HG03025 (cell line): ENCODE measurements around the gene CARD11.
"Not testable (repeated sequence)": the region's sequence is repeated elsewhere in the genome, so short reads cannot be mapped to it uniquely, and the experiment has no call there.

ENCODE experiments used
- ATAC-seq: cut with Tn5 transposase; IDR thresholded peaks from one replicate; pipeline ENCODE4 v1.9.1; 2021; ENCODE audit warnings: mild to moderate bottlenecking, moderate library complexity; ENCODE audit not compliant: unreplicated experiment, low FRiP score

CARD11 gene

DNA sequence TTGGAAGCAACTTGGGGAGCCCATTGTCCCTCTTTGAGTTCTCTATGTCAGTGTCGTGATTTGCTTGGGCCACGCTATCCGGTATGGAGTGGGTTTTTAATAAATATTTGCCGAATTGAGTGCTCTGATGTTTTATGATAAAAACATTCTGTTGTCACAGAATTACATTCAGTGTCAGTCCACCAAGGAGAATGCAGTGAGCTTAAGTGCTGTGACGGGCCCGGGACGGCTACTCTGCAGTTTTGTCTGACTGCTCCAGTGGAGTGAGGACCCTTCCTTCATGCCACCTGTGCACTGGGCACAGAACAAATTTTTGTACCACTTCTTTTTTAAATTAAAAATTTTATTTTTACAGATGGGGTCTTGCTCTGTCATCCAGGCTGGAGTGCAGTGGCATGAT, 76.0 kb downstream of the CARD11 start:
- ATAC-seq = no peak

DNA sequence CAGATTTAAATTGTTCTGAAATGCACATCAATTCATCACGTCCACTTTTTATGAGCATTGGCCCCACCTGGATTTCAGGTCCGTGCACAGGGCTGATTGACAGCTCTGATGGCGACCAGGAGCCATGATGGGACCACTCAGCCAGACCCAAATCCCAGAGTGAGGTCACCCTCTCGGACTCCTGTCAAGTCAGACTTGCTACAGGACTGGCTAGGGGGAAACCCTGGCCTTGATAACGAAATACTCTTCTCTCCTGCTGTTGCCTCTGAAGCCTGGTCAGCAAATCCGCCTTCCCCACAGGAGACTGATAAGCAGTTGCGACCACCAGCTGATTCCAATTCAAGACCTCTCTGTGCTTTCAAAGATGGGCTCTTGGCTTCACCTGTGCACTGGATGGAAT, 76.4 kb downstream of the CARD11 start:
- ATAC-seq = no peak

DNA sequence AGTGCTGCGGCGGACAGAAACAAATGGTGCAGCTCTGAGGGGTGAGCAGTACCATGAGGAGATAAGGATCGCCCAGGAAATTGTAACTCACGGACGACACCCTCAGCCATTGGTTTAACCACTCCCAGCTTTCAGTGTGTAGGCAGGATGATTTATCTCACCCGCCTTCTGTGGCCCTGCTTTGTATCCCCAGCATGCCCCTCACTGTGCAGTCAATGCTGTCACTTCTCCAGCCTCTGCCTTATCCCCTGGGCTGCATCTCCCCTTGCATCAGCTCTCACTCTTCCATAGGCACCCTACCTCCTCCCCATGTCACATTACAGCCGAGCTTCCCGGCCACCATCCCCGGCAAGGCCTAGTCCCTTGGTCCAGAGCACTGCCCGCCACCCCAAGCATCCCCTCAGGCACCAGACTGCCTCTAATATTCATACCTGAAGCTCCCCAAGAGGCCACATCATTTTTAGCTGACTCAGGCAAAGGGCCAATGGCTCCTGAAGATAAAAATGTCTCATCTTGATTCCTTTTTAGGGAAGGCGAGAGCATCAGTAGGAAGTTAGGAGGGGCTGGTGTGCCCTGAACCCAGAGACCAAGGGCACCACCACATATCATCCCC, 77.1 kb downstream of the CARD11 start:
- ATAC-seq = no peak

DNA sequence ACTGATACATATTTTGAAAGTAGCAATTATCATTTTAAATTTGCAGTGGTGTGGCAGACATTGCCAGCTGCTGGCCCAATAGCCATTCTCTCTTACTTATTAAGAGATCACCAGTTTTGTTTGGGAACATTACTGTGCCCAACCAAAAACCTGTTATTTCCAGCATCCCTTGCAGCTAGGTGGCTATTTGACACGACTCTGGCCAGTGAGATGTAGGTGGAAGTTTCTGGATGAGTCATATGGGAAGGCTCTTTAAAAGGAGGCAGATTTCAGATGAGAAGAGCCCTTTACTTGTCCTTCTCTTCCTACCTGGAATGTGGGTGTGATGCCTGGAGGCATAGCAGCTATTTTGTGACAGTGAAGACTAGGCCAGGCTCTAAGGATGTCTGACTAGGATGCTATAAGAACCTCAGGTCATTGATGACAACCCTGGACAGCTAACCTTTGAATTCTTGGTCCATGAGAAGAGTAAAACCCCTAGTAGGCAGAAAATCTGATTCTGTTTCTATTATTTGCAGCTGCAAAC, 77.9 kb downstream of the CARD11 start:
- no peak for ATAC-seq

DNA sequence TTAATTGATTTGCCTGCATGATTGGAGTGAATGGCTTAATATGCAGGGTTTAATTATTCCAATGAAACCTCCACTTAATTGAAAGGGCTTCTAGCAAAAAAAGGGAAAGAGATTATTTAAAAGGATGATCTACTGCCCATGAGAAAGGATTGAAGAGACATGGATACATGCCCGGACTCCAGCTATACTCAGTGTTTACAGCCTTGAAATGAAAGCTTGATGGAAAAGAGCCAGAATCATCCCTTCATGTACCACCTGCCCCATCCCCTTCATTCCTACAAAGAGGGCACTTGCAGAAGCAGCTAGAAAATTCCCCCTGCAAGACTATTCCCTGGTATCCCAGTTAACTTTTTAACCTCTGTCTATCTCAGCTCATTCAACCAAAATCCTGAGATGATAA, 78.4 kb downstream of the CARD11 start:
- no peak for ATAC-seq

DNA sequence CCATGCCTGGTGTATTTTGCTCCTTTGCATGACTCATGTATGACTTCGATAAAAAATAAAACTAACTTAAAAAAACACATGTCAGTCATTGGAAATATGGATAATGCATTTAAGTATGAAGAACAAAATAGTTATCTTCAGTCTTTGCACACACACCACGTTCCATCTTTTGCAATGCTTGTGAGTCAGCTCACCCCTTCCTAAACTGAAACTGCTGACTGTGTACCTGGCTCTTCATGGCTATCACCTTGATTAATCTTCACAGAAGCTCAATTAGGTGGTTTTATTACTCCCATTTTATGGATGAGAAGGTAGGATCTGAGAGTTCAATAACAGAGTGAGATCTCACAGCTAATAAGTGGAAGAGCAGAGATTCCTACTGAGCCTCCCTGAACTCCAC, 79.5 kb downstream of the CARD11 start:
- no peak for ATAC-seq

DNA sequence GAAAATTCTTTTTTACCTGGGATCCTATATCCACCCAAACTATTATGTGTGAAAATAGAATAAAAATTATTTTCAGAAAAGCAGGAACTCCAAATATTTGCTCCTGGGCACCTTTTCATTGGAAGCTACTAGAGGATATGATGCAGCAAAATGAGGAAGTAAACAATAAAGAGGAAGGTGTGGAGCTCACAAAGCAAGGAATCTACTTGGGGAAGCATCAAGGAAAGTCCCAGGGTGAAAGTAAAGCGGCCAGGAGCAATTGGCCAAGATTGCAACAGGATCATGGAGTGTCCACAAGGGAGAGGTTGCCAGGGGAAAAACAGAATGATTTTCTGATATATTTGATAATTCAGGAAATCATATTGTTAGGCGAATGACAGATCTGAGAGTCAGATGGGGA, 80.8 kb downstream of the CARD11 start:
- ATAC-seq = no peak

DNA sequence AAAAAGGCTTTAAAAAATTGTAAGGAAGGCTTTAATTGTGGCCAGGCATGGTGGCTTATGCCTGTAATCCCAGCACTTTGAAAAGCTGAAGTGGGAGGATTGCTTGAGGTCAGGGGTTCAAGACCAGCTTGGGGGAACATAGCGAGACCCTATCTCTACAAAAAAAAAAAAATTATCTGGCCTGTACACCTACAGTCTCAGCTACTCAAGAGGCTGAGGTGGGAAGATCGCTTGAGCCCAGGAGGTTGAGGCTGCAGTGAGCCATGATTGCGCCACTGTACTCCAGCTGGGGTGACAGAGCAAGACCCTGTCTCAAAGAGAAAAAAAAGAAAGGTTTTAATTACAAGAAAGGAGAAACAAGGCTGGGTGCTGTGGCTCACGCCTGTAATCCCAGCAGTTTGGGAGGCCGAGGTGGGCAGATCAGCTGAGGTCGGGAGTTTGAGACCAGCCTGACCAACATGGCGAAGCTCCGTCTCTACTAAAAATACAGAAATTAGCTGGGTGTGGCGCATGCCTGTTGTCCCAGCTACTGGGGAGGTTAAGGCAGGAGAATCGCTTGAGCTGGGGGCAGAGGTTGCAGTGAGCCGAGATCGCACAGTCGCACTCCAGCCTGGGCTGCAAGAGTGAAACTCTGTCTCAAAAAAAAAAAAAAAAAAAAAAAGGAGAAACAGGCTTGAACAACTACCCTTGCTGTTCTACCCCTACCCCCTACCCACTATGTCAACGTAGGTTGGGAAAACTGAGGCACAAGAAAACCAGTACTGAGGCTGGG, 83.7 kb downstream of the CARD11 start:
- ATAC-seq = no peak

DNA sequence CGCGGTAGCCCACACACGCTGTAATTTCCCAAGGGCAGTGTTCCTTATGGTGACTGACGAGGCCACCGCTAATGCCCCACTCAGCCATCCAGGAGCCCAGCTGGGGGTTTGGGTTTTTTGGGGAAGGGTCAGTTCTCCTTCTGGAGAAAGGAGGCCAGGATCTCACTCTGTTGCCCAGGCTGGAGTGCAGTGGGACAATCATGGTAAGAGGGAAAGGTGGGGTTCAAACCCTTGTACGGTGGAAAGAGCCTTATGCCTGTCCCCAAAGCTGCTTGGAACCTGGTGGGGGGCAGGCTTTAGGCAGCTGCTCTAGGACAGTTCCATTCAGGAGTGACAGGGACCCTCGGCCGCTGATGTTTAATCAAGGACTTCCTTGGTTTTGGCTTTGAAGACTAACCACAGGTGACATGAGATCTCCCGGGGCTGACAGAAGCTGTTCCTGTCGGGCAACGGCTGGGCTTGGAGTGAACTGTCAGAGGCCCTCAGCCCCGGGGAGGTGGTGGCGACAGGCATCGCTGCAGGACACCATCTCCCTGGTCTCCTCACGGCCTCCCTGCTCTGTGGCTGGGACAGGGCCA, 84.5 kb downstream of the CARD11 start:
- no peak for ATAC-seq

DNA sequence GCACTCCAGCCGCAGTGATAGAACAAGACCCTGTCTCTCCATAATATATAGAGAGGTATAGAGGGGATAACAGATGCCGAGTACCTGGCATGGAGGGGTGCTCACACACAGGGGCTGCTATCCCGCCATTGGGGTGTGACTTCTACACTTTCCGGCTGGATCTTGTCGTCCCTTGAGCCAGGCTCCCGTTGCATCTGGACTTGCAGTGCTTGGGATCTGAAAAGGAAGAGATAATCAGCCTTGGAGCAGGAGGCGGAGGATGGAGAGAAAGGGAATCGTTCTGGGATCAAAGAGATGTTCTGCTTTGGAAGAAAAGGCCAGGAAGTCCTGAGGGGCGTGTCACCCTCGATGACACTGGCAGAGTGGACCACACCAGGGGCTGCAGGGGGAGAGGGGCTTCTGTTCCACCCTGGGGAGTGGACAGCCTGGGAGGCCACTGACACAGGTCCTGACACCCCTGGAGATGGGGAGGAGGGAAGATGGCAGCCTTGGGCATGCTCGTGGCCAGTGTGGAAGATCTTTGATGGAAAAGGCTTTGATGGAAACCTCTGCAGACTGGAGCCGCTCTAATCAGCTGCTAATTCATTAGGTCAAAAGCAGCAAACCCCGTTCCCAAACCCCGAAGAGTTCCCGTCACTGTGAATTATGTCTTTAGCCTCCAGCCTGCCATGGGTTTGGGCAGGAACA, 85.1 kb downstream of the CARD11 start:
- ATAC-seq = no peak

DNA sequence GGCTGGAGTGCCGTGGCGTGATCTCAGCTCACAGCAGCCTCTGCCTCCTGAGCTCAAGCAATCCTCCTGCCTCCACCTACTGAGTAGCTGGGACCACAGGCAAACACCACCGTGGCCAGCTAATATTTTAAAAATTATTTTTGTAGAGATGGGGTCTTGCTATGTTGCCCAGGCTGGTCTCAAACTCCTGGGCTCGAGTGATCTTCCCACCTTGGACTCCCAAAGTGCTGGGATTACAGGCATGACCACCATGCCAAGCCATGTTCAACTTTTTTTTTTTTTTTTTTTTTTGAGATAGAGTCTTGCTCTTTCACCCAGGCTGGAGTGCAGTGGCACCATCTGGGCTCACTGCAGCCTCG, 86.3 kb downstream of the CARD11 start:
- ATAC-seq = not testable (repeated sequence)

DNA sequence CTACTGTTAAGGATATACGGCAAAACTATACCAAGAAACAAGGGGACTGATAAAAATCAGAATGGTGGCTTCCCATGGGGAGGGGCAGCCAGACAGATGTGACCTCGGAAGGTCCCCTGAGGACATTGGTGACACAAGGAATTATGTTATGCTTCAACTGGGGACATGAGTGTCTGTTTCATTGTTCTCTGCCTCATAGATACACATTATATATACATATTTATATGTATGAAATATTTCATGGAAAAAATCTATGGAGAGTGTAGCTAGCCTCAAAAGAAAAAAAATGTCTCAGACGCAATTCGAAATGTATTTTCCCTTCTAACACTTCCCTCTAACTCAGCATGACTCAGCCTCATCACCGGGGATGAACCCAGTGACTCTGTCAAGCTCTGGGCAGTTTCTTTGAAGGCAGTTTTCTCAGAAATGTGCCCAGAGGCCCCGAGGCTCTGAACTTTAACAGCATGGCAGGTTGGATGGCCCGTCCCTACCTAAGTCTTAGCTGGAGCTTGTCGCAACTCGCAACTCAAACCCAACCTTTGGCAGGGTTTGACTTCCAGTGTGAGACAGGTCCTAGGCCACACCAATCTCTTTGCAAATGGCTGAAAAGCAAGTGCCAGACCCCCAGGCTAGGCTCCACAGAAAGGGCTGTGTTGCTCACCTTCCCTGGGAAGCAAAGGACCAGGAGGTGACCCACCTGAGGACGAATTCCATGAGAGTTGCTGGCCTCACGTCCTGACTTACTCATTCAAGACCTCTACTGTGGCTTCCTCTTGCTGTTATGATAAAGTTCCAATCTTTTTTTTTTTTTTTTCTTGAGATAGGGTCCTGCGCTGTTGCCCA, 86.9 kb downstream of the CARD11 start:
- ATAC-seq = no peak

DNA sequence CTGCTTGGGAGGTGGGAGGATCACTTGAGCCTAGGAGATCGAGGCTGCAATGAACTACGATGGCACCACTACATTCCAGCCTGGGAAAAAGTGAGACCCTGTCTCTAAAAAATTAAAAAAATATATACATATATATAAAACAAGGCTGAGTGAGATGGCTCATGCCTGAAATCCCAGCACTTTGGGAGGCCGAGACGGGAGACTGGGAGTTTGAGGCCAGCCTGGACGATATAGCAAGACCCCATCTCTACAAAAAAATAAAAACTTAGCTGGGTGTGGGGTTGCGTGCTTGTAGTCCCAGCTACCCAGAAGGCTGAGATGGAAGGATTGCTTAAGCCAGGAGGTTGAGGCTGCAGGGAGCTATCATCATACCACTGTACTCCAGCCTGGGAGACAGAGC, 87.6 kb downstream of the CARD11 start:
- ATAC-seq = no peak

DNA sequence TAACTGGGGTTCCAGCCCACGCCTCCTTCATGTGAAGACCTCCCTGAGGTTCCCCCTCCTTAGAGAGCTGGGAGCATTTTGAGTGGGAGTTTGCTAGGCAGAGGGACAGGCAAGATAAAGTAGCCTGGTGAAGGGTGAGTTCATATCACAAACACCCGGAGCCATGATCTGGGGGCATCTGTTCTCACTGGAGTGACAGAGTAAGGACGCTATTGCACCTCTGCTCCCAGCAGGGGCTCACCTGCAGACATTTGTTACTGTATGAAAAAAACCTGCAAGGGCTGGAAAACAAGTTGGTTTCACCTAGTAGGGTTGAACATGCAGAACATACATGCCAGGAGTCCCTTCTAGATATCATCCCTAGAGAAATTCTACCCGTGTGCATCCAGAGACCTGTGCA, 88.4 kb downstream of the CARD11 start:
- ATAC-seq = no peak

DNA sequence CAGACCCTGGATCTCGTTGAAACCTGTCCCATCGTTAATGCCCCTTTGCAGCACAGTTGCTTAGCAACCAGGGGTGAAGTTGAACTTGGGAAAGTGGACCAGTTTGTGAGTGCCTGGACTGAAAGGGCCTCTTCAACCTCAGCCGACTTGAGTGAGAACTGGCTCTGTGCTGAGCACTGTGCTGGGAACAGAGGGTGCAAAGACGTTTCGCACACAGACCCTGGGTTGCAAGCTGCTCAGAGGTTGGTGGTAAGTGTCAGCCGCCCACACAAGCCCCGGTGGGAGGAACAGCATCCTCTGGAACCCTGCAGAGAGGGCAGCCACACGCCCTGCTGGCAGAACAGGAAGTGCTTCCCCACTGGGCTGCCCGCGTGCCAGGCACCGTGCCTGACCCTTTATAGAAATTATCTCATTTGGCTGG, 89.2 kb downstream of the CARD11 start:
- no peak for ATAC-seq

DNA sequence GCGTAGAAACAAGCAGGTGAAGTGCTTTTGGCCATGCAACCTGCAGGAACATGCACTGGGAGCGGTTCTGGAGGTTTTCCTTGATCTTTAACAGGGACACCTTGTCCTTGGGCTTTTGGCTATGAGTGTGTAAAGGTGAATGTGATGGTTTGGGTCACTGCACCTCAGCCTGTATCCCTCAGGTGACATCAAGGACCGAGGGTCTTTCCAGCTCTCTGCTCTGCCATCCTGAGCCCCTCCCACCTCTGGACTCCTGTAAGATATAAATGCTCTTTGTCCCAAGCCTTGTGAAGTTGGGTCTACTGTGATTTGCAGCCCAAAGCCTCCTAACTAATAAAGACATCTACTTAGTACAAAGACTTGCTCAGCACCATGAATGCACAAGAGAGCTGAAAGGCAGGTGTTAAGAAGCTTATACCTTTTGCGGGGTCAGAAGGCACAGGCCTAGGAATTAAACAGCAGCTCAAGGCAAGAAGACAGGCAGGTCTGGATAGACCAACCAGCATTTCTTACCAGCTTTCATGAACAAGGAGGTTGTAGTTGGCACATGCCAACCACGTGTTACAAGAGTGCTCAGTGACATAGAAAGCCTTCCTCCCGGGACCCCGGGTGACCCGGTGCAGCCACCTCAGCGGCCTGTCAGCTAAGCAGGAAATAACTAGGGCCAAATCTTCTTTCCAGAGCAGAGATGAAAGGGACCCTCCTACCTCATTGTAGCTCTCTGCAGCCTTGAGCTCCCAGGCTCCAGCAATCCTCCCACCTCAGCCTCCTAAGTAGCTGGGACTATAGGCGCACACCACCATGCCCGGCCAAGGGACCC, 89.9 kb downstream of the CARD11 start:
- ATAC-seq = no peak

DNA sequence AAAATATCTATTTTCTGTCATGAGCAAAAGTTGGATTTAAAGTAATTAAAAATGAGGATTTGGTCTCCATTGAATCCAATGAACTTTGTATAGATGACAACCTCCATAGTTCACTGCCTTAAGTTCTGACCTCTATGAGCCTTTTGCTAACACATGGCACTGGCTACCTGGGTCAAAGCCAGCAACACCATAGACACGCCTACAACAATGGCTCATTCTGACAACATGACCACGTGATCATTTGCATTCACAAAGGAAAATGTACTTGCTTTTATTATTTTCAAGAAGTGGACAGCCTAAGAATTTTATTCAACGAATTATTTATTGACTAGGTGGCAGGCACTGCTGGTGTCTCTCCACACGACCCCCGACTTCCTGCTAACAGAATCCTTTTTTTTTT, 90.6 kb downstream of the CARD11 start:
- no peak for ATAC-seq

DNA sequence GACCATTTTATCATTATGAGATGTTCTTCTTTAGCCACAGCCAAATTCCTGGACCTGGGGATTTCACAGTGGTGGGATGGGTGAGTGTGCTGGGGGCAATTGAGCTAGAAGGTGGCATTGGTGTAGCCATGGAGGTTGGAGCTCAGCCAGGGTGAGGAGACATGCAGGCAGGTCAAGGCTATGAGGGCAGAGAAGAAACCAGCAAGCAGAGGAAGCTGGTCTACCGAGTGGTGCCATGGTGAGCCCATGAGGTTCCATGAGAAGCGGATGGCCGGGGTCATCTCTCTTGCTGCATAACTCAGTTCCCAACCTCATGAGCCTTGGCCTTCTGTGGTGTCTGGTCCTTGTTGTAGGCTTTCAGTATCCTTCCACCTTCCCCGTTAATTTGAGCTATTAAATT, 91.4 kb downstream of the CARD11 start:
- ATAC-seq = no peak

DNA sequence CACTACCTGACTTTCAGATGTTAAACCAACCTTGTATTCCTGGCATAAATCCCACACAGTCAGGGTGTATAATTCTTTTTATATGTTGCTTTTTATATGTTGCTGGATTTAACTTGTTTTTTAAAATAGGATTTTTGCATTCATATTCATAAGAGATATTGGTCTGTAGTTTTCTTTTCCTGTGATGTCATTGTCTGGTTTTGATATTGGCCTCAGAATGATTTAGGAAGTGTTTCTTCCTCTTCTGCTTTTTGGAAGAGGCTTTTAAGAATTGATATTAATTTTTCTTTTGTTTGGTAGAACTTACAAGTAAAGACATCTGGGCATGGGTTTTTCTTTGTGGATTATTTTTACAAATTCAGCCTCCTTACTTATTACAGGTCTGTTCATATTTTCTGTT, 93.1 kb downstream of the CARD11 start:
- no peak for ATAC-seq

DNA sequence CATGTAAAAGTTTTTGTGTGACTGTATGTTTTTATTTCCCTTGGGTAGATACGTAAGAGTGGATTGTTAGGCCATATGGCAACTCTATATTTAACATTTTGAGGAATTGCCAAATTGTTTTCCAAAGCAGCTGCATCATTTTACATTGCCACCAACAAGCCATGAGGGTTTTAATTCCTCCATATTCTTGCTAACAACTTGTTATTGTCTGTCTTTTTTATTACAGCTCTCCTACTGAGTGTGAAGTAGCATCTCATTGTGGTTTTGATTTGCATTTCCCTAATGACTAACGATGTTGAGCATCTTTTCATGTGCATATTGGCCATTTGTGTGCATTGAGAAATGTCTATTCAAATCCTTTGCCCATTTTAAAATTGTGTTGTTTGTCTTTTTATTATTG, 94.9 kb downstream of the CARD11 start:
- no peak for ATAC-seq
